ENCODE measurements around the gene ZNRD2. TPM values are rescaled to one million over a fixed set of nuclear protein-coding genes. Genes with fewer than 3 reads are reported as not detected.

The ZNRD2 gene
- total RNA-seq, 2 experiments from 2014 or later = 39.2 to 40.7 TPM

- CTCF ChIA-PET = no interaction called here
- Mint-ChIP-seq H3K9me3 (ENCODE audit: insufficient read depth) (no peaks in the 10 kb centered on the region), H3K27me3 (ENCODE audit: low read depth) (no peaks in the 10 kb centered on the region), H3K36me3 (ENCODE audit: low read depth) (peaks cover 40% of the 10 kb centered on the region), H3K27ac (peak overlapping the region; percentile 45), H3K4me3 (no peak overlapping the region), H3K4me1 (ENCODE audit: low read depth) (peaks cover 22% of the 10 kb centered on the region)
- ATAC-seq = no peak
- POLR2A ChIA-PET = no interaction called here
- DNase-seq = no peak
These were observed 51.2 kb downstream of the ZNRD2 start for GRCh38 chr11:65621460-65621859.

Other genes starting within 250 kb of the ZNRD2 start
- gene DPF2, start 236.6 kb upstream of the ZNRD2 start, total RNA-seq = 10 to 100 TPM; 56.3 to 56.9 TPM
- gene TIGD3, start 215.7 kb upstream of the ZNRD2 start, total RNA-seq = 1 to 10 TPM; 1.1 to 1.4 TPM
- 10 to 100 TPM; 24.5 to 28.2 TPM for gene SLC25A45, start 187.8 kb upstream of the ZNRD2 start, total RNA-seq
- gene FRMD8, start 183.8 kb upstream of the ZNRD2 start, total RNA-seq = 10 to 100 TPM; 51.0 to 54.7 TPM
- 100 to 1,000 TPM; 212 to 254 TPM for gene NEAT1, start 147.7 kb upstream of the ZNRD2 start, total RNA-seq
- gene MALAT1, start 71.4 kb upstream of the ZNRD2 start, total RNA-seq = 1,000 to 10,000 TPM; 3,822 to 4,094 TPM
- 10 to 100 TPM; 68.0 to 69.5 TPM for gene SCYL1, start 45.4 kb upstream of the ZNRD2 start, total RNA-seq
- gene LTBP3, start 12.1 kb upstream of the ZNRD2 start, total RNA-seq = 10 to 100 TPM; 64.7 to 70.8 TPM
- 10 to 100 TPM; 32.0 to 33.6 TPM for gene FAM89B, start 2.1 kb downstream of the ZNRD2 start, total RNA-seq
- gene EHBP1L1, start 5.6 kb downstream of the ZNRD2 start, total RNA-seq = 10 to 100 TPM; 94.4 to 95.3 TPM
- gene KCNK7, start 25.3 kb downstream of the ZNRD2 start, total RNA-seq = under 1 TPM; 0.95 to 0.99 TPM
- gene MAP3K11, start 43.7 kb downstream of the ZNRD2 start, total RNA-seq = 10 to 100 TPM; 56.7 to 66.5 TPM
- gene PCNX3, start 45.3 kb downstream of the ZNRD2 start, total RNA-seq = 10 to 100 TPM; 50.1 to 54.8 TPM
- 100 to 1,000 TPM; 245 to 274 TPM for gene SIPA1, start 67.6 kb downstream of the ZNRD2 start, total RNA-seq
- 10 to 100 TPM; 72.5 to 82.4 TPM for gene RELA, start 92.4 kb downstream of the ZNRD2 start, total RNA-seq
- 10 to 100 TPM; 63.2 to 68.7 TPM for gene KAT5, start 141.8 kb downstream of the ZNRD2 start, total RNA-seq
- gene RNASEH2C, start 150.3 kb downstream of the ZNRD2 start, total RNA-seq = 10 to 100 TPM; 88.0 to 92.3 TPM
- 10 to 100 TPM; 21.9 to 22.5 TPM for gene AP5B1, start 210.5 kb downstream of the ZNRD2 start, total RNA-seq
- under 1 TPM in 1 of 2 experiments, not detected in 1; 0.08 TPM for gene OVOL1, start 216.6 kb downstream of the ZNRD2 start, total RNA-seq